SK-N-SH (cell line): ENCODE data around the gene HID1. TPM values are rescaled to one million over a fixed set of nuclear protein-coding genes. Genes with fewer than 3 reads are reported as not detected.

Experiments
- CTCF ChIA-PET: fragments of 300-600, 350-600 bp; formaldehyde crosslinking; extraction: SDS; loops from one replicate; lab custom pipeline; 2021; lab: Yijun Ruan, JAX
- POLR2A ChIA-PET: fragments of 350-600 bp; sonication (Branson Sonifier 250); formaldehyde crosslinking; extraction: SDS; loops from one replicate; lab custom pipeline; 2020; ENCODE audit warnings: antibody characterized with exemption, inconsistent platforms; lab: Yijun Ruan, JAX
- DNase-seq: peaks from one replicate; pipeline ENCODE4 v3.0.0; 2012
- H2AFZ ChIP-seq: fragments of 200-600 bp; sonication (generic); 2 replicates; pipeline ENCODE4 v1.8.1; 2016; ENCODE audit warnings: antibody characterized with exemption, mild to moderate bottlenecking, low read depth
- H3F3A ChIP-seq: fragments of 200-600 bp; sonication (generic); replicated peaks from 2 replicates; pipeline ENCODE3; 2016; ENCODE audit warnings: antibody characterized with exemption, mild to moderate bottlenecking; ENCODE audit not compliant: insufficient read depth
- H3K27ac ChIP-seq, 2 experiments: fragments of 200-500 bp in 1 of 2; fragments of 200-600 bp in 1 of 2; sonication (Bioruptor generic) in 1 of 2; sonication (generic), shearing (Covaris generic) in 1 of 2; 2 replicates each; pipeline versions ENCODE4 v1.5.1 to v1.6.1; 2014 to 2016; ENCODE audit warnings: low read depth in 2 of 2, inconsistent platforms in 1 of 2, low read length in 1 of 2, mild to moderate bottlenecking in 1 of 2, mixed read lengths in 1 of 2
- H3K27me3 ChIP-seq: fragments of 200-600 bp; sonication (generic), shearing (Covaris generic); 2 replicates; pipeline ENCODE4 v1.6.1; 2016; ENCODE audit warnings: mixed run types; ENCODE audit not compliant: insufficient read depth
- H3K36me3 ChIP-seq, 2 experiments: fragments of 200-500 bp in 1 of 2; fragments of 200-600 bp in 1 of 2; sonication (Bioruptor generic) in 1 of 2; sonication (generic) in 1 of 2; replicated peaks in 1 of 2; 2 replicates each; pipeline versions ENCODE3 to v1.5.1; 2014 to 2016; ENCODE audit warnings: low read length in 1 of 2, mild to moderate bottlenecking in 1 of 2; ENCODE audit not compliant: insufficient read depth in 2 of 2, control insufficient read depth in 1 of 2
- H3K4me1 ChIP-seq, 2 experiments: fragments of 200-500 bp in 1 of 2; fragments of 200-600 bp in 1 of 2; sonication (Bioruptor generic) in 1 of 2; sonication (generic), shearing (Covaris generic) in 1 of 2; 2 replicates each; pipeline versions ENCODE4 v1.5.1 to v1.6.1; 2014 to 2016; ENCODE audit warnings: low read depth in 1 of 2, low read length in 1 of 2, mixed run types in 1 of 2; ENCODE audit not compliant: insufficient read depth in 2 of 2, control insufficient read depth in 1 of 2
- H3K4me2 ChIP-seq: fragments of 200-600 bp; sonication (generic), shearing (Covaris generic); 2 replicates; pipeline ENCODE4 v1.6.1; 2017; ENCODE audit warnings: mixed run types
- H3K4me3 ChIP-seq, 2 experiments: fragments of 200-500 bp in 1 of 2; fragments of 200-600 bp in 1 of 2; sonication (Bioruptor generic) in 1 of 2; sonication (generic), shearing (Covaris generic) in 1 of 2; 2 replicates each; pipeline versions ENCODE4 v1.5.1 to v1.8.1; 2014 to 2016; ENCODE audit warnings: low read depth in 2 of 2, inconsistent platforms in 1 of 2, low read length in 1 of 2, mild to moderate bottlenecking in 1 of 2, mixed read lengths in 1 of 2, moderate library complexity in 1 of 2
- H3K79me2 ChIP-seq: fragments of 200-600 bp; sonication (generic); 2 replicates; pipeline ENCODE4 v1.8.1; 2017; ENCODE audit warnings: mild to moderate bottlenecking; ENCODE audit not compliant: insufficient read depth
- H3K9ac ChIP-seq: fragments of 200-600 bp; sonication (generic); 2 replicates; pipeline ENCODE4 v1.6.1; 2017; ENCODE audit warnings: mixed run types
- H3K9me2 ChIP-seq: fragments of 200-600 bp; sonication (generic); 2 replicates; pipeline ENCODE4 v1.6.1; 2017; ENCODE audit warnings: mixed run types
- H3K9me3 ChIP-seq: fragments of 200-600 bp; sonication (generic); 2 replicates; pipeline ENCODE4 v1.6.1; 2017; ENCODE audit warnings: mixed run types, mild to moderate bottlenecking, moderate library complexity
- H4K20me1 ChIP-seq: fragments of 200-600 bp; sonication (generic); 2 replicates; pipeline ENCODE4 v1.6.1; 2017; ENCODE audit warnings: mild to moderate bottlenecking, mixed run types; ENCODE audit not compliant: insufficient read depth
- CHD2 ChIP-seq: fragments of 150-350 bp; IDR thresholded peaks from 2 replicates; pipeline ENCODE4 v1.6.1; 2018; ENCODE audit warnings: low read length; ENCODE audit not compliant: partially characterized antibody
- CTCF ChIP-seq: fragments of 200-600 bp; sonication (generic); IDR thresholded peaks from 2 replicates; pipeline ENCODE4 v1.6.1; 2017; ENCODE audit warnings: antibody characterized with exemption, mild to moderate bottlenecking, moderate library complexity
- ELF1 ChIP-seq: IDR thresholded peaks from 2 replicates; pipeline ENCODE4 v1.4.0; 2012
- EZH2phosphoT487 ChIP-seq: fragments of 200-600 bp; sonication (generic); IDR thresholded peaks from 2 replicates; pipeline ENCODE4 v1.6.1; 2017; ENCODE audit warnings: low read depth, mixed run types, mild to moderate bottlenecking, antibody characterized with exemption, moderate library complexity, borderline replicate concordance
- FOXJ3 ChIP-seq: sonication (generic); formaldehyde crosslinking; IDR thresholded peaks from 2 replicates; pipeline ENCODE4 v1.5.1; 2020; ENCODE audit warnings: mild to moderate bottlenecking, missing genetic modification reagents
- GABPA ChIP-seq: IDR thresholded peaks from 2 replicates; pipeline ENCODE4 v1.4.0; 2012; ENCODE audit warnings: low read depth, mild to moderate bottlenecking
- GATA2 ChIP-seq: sonication (generic); formaldehyde crosslinking; IDR thresholded peaks from 2 replicates; pipeline ENCODE4 v1.5.0; 2020; ENCODE audit warnings: mild to moderate bottlenecking, missing genetic modification reagents
- JUND ChIP-seq: IDR thresholded peaks from 2 replicates; pipeline ENCODE4 v1.4.0; 2012
- MEF2A ChIP-seq: IDR thresholded peaks from 2 replicates; pipeline ENCODE4 v1.4.0; 2012; ENCODE audit warnings: low read depth, borderline replicate concordance
- POLR2AphosphoS5 ChIP-seq: IDR thresholded peaks from 2 replicates; pipeline ENCODE4 v1.6.1; 2012; ENCODE audit warnings: low read depth, low read length
- RAD21 ChIP-seq: IDR thresholded peaks from 2 replicates; pipeline ENCODE4 v1.6.1; 2012; ENCODE audit warnings: mild to moderate bottlenecking, low read length
- RFX5 ChIP-seq: IDR thresholded peaks from 2 replicates; pipeline ENCODE4 v1.6.1; 2012; ENCODE audit warnings: mild to moderate bottlenecking, improper control_type of control experiment, low read length
- RXRA ChIP-seq: IDR thresholded peaks from 2 replicates; pipeline ENCODE4 v1.4.0; 2012; ENCODE audit warnings: low read depth, mild to moderate bottlenecking, borderline replicate concordance
- SMC3 ChIP-seq: IDR thresholded peaks from 2 replicates; pipeline ENCODE4 v1.6.1; 2012; ENCODE audit warnings: low read depth, low read length, improper control_type of control experiment
- TAF1 ChIP-seq: IDR thresholded peaks from 2 replicates; pipeline ENCODE4 v1.6.1; 2012; ENCODE audit warnings: low read depth, mild to moderate bottlenecking, low read length, moderate library complexity, borderline replicate concordance
- TEAD4 ChIP-seq: IDR thresholded peaks from 2 replicates; pipeline ENCODE4 v1.4.0; 2012; ENCODE audit warnings: mild to moderate bottlenecking, borderline replicate concordance; ENCODE audit not compliant: insufficient read depth
- USF1 ChIP-seq: IDR thresholded peaks from 2 replicates; pipeline ENCODE4 v1.4.0; 2012; ENCODE audit warnings: low read depth, borderline replicate concordance
- YY1 ChIP-seq: IDR thresholded peaks from 2 replicates; pipeline ENCODE4 v1.4.0; 2012; ENCODE audit warnings: low read depth, mild to moderate bottlenecking
- WGBS: methylation state at CpG from one replicate; pipeline ENCODE4 v1.1.6; 2017; ENCODE audit warnings: low lambda C conversion rate; 5-methylcytosine and 5-hydroxymethylcytosine counted together
- polyA plus RNA-seq, 3 experiments: library from polyadenylated mRNA; depleted of rRNA; stranded (reverse); fragments of >200 nt; gene quantifications; 2 replicates each; pipeline ENCODE4 v1.2.3, GENCODE V29; 2012
- TF ChIP-seq, protein P1 (sequence below): IDR thresholded peaks from 2 replicates; pipeline ENCODE4; 2012
- TF ChIP-seq, protein P2 (sequence below): fragments of 150-350 bp; IDR thresholded peaks from 2 replicates; pipeline ENCODE4 v1.6.1; 2016; ENCODE audit warnings: mild to moderate bottlenecking, low read depth, low read length
- TF ChIP-seq, protein P3 (sequence below): fragments of 150-350 bp; IDR thresholded peaks from 2 replicates; pipeline ENCODE4 v1.6.1; 2017; ENCODE audit warnings: antibody characterized with exemption, low read length, low read depth, borderline replicate concordance

HID1 gene
- polyA plus RNA-seq, 1 of the 3 experiments (the other 2 are of a cell fraction) = 2.5 TPM

DNA sequence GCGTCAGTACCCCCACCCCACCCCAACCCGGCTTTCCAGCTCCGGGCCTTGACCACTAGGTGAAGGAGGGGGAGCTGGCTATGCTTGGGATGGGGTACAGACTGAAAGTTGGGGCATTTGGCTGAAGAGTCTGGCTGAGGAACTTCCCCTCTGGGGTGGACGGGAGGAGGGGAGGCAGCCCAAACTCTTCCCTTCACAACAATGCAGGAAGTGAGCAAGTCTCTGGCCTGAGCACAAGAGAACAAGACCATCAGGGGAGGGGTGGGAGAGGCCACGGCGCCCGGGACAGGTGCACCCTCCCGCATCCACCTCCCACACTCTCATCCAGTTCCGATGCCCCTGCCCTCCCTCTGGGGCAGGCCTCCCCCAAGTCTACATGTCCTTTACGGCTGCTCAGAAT lies 55.1 kb downstream of the HID1 start:
- POLR2A ChIA-PET = no interaction called here
- WGBS = 68% methylated on average over 10 of the region's 10 CpGs
- CTCF ChIA-PET = interaction anchor here (1.6 kb wide), 1 partner anchor 40 kb away, joined by 6 read pairs; no protein-coding TSS in a partner anchor

GRCh38 chr17:74916851-74917199 lies 55.7 kb downstream of the HID1 start:
- TF ChIP-seq CHD2 = no peak
- TF ChIP-seq, protein P1, sequence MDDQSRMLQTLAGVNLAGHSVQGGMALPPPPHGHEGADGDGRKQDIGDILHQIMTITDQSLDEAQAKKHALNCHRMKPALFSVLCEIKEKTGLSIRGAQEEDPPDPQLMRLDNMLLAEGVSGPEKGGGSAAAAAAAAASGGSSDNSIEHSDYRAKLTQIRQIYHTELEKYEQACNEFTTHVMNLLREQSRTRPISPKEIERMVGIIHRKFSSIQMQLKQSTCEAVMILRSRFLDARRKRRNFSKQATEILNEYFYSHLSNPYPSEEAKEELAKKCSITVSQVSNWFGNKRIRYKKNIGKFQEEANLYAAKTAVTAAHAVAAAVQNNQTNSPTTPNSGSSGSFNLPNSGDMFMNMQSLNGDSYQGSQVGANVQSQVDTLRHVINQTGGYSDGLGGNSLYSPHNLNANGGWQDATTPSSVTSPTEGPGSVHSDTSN = no peak
- no peak for TF ChIP-seq USF1
- TF ChIP-seq JUND = no peak
- TF ChIP-seq ELF1 = no peak
- no peak for TF ChIP-seq CTCF
- TF ChIP-seq RXRA = no peak
- no peak for TF ChIP-seq YY1
- no peak for TF ChIP-seq RAD21
- TF ChIP-seq GATA2 (CRISPR knock-in tag) = no peak
- TF ChIP-seq FOXJ3 (CRISPR knock-in tag) = no peak
- TF ChIP-seq, protein P2, sequence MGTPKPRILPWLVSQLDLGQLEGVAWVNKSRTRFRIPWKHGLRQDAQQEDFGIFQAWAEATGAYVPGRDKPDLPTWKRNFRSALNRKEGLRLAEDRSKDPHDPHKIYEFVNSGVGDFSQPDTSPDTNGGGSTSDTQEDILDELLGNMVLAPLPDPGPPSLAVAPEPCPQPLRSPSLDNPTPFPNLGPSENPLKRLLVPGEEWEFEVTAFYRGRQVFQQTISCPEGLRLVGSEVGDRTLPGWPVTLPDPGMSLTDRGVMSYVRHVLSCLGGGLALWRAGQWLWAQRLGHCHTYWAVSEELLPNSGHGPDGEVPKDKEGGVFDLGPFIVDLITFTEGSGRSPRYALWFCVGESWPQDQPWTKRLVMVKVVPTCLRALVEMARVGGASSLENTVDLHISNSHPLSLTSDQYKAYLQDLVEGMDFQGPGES = no peak
- no peak for TF ChIP-seq GABPA
- no peak for TF ChIP-seq MEF2A
- TF ChIP-seq TEAD4 = no peak
- no peak for TF ChIP-seq SMC3
- TF ChIP-seq POLR2AphosphoS5 = no peak
- TF ChIP-seq, protein P3, sequence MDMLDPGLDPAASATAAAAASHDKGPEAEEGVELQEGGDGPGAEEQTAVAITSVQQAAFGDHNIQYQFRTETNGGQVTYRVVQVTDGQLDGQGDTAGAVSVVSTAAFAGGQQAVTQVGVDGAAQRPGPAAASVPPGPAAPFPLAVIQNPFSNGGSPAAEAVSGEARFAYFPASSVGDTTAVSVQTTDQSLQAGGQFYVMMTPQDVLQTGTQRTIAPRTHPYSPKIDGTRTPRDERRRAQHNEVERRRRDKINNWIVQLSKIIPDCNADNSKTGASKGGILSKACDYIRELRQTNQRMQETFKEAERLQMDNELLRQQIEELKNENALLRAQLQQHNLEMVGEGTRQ = no peak
- no peak for TF ChIP-seq RFX5
- TF ChIP-seq EZH2phosphoT487 = no peak
- H3K9me3 ChIP-seq = no peaks in the 10 kb centered on the region
- peaks cover 3% of the 10 kb centered on the region; the same call in 1 of the 2 replicates for H3K27me3 ChIP-seq
- no peak overlapping the region for H3K27ac ChIP-seq
- ChIA-PET POLR2A (no interaction called here), CTCF (interaction anchor here (1.6 kb wide), 1 partner anchor 41 kb away, joined by 6 read pairs; no protein-coding TSS in a partner anchor)
- no peak overlapping the region for H3K9ac ChIP-seq
- no peaks in the 10 kb centered on the region for H3F3A ChIP-seq
- WGBS = 78% methylated on average over 11 of the region's 11 CpGs
- H3K9me2 ChIP-seq = no peaks in the 10 kb centered on the region
- no peak overlapping the region for H2AFZ ChIP-seq
- no peak for DNase-seq
- H3K4me2 ChIP-seq = no peak overlapping the region
- H4K20me1 ChIP-seq = no peaks in the 10 kb centered on the region
- no peaks in the 10 kb centered on the region for H3K79me2 ChIP-seq
- H3K36me3 ChIP-seq = no peaks in the 10 kb centered on the region
- H3K4me1 ChIP-seq = no peaks in the 10 kb centered on the region
- no peak overlapping the region for H3K4me3 ChIP-seq

More for the DNA sequence above, 55.1 kb downstream of the HID1 start:
- Histone ChIP-seq H3K9ac (no peak overlapping the region), H3K27ac (no peak overlapping the region), H3K4me1 (no peaks in the 10 kb centered on the region), H2AFZ (no peak overlapping the region), H4K20me1 (no peaks in the 10 kb centered on the region), H3K9me3 (no peaks in the 10 kb centered on the region), H3K36me3 (no peaks in the 10 kb centered on the region), H3K27me3 (peaks cover 9% of the 10 kb centered on the region; the same call in 1 of the 2 replicates), H3K79me2 (no peaks in the 10 kb centered on the region), H3F3A (no peaks in the 10 kb centered on the region), H3K4me2 (no peak overlapping the region), H3K4me3 (no peak overlapping the region), H3K9me2 (no peaks in the 10 kb centered on the region)
- no peak for DNase-seq
- TF ChIP-seq SMC3 = no peak
- no peak for TF ChIP-seq POLR2AphosphoS5
- TF ChIP-seq TAF1 = no peak
- TF ChIP-seq GATA2 (CRISPR knock-in tag) = no peak
